Effector CD8-positive, alpha-beta T cell (primary cell): ENCODE measurements around the gene PER1.
A peak's percentile ranks its signal among the peaks of the same experiment; 100 is the strongest.

Experiments
- DNase-seq: peaks from one replicate; lab custom pipeline; 2025; lab: John Stamatoyannopoulos, UW
- total RNA-seq, 4 experiments: gene quantifications; one replicate each; lab custom pipeline; 2026; lab: John Stamatoyannopoulos, UW

The PER1 gene, protein sequence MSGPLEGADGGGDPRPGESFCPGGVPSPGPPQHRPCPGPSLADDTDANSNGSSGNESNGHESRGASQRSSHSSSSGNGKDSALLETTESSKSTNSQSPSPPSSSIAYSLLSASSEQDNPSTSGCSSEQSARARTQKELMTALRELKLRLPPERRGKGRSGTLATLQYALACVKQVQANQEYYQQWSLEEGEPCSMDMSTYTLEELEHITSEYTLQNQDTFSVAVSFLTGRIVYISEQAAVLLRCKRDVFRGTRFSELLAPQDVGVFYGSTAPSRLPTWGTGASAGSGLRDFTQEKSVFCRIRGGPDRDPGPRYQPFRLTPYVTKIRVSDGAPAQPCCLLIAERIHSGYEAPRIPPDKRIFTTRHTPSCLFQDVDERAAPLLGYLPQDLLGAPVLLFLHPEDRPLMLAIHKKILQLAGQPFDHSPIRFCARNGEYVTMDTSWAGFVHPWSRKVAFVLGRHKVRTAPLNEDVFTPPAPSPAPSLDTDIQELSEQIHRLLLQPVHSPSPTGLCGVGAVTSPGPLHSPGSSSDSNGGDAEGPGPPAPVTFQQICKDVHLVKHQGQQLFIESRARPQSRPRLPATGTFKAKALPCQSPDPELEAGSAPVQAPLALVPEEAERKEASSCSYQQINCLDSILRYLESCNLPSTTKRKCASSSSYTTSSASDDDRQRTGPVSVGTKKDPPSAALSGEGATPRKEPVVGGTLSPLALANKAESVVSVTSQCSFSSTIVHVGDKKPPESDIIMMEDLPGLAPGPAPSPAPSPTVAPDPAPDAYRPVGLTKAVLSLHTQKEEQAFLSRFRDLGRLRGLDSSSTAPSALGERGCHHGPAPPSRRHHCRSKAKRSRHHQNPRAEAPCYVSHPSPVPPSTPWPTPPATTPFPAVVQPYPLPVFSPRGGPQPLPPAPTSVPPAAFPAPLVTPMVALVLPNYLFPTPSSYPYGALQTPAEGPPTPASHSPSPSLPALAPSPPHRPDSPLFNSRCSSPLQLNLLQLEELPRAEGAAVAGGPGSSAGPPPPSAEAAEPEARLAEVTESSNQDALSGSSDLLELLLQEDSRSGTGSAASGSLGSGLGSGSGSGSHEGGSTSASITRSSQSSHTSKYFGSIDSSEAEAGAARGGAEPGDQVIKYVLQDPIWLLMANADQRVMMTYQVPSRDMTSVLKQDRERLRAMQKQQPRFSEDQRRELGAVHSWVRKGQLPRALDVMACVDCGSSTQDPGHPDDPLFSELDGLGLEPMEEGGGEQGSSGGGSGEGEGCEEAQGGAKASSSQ (N-terminal part only)
- 38.0 to 170 (median 70.7) reads per million in 4 experiments for total RNA-seq

GRCh38 chr17:8152112-8152775 lies at the start of gene PER1:
PER1 (minus strand) TSS chr17:8152404; CDS start chr17:8150706, 1,698 bp downstream.
- DNase-seq = peak; percentile 66

GRCh38 chr17:8192070-8192815 lies 40.0 kb upstream of the PER1 start:
- peak; percentile 12 for DNase-seq

GRCh38 chr17:8190506-8190905 lies 38.3 kb upstream of the PER1 start:
- DNase-seq = no peak

GRCh38 chr17:8189711-8190477 lies 37.7 kb upstream of the PER1 start, which contains the start of gene BORCS6:
BORCS6 (minus strand) TSS chr17:8190180; CDS start chr17:8190140, 40 bp downstream.
- peak; percentile 91 for DNase-seq

- peak; percentile 20 for DNase-seq
Measured at GRCh38 chr17:8189041-8189710, 37.0 kb upstream of the PER1 start.

DNA sequence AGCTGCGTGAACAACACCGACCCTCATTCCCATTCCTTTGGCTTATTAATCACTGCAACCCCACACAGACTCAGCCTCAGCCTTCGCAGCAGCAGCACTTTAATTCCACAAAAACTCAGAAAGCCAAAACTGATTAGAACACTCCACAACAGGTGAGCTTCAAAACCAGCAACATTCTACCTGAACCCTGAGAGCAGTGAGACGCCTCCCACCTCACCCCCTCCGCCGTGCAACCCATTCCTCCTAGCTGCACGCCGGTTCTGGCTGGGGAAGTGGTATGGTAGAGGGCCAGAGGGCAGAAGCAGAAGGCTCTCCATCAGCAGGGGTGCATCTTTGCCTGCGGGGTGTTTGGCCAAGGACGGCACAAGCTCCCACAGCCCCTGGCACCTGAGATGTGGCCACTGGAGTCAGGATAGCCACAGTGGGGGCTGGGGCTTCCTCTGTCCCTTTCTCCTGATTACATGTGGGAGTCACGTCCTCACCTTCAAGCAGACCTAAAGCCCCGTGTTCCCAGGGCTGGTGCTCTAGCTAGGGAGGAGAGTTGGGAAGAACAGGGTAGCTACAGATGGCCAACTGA lies 36.1 kb upstream of the PER1 start:
- peak; percentile 11 for DNase-seq

DNA sequence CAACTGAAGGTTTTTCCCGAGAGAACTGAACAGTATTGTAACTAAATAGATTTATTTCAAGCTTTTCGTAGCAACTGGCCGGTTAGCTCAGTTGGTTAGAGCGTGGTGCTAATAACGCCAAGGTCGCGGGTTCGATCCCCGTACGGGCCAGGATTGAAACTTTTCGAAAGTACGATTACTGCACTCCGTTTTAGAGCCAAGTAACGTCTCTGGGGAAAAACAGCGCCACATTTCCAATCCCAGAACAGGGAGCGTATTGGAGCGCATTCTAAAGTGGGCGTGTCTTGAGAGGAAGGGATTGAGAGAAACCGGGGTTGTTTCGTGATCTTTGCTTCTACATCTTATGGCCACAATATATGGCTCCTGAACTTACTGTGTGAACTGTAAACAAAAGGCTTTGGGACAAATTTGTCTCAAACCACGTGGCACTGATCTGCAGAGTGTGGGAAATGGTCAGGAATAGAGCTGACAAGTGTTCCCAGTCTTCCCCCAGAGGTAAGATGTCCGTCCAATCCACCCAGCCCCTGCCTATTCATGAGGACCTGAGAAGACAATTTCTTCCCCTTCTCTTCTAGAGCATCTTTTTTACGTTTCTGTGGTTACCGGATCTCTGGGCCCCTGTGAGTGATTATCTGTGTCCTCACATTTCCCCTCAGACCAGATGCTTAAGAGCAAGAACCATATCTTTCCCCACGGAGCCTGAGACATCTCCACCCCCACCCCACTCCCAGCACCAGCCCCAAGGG lies 35.5 kb upstream of the PER1 start:
- peak; percentile 87 for DNase-seq

- peak; percentile 68 for DNase-seq
Measured at GRCh38 chr17:8186787-8187516, 34.7 kb upstream of the PER1 start.

DNA sequence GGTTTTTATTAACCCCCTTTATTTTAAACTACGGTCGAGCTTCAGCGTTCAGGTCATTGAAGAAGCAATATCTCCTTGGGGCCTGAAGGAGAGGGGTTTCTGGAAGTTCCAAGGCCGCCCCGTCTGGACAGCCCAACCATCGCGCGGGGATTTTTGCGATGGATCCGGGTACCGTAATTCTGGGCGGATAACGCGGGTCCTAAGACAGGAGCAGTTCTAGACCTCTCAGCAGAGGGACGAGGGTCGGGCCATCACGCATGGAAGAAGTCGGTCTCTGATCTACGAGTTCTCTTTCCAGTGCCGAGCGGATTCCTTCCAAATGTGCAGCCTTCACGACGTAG lies 34.2 kb upstream of the PER1 start:
- DNase-seq = no peak

DNA sequence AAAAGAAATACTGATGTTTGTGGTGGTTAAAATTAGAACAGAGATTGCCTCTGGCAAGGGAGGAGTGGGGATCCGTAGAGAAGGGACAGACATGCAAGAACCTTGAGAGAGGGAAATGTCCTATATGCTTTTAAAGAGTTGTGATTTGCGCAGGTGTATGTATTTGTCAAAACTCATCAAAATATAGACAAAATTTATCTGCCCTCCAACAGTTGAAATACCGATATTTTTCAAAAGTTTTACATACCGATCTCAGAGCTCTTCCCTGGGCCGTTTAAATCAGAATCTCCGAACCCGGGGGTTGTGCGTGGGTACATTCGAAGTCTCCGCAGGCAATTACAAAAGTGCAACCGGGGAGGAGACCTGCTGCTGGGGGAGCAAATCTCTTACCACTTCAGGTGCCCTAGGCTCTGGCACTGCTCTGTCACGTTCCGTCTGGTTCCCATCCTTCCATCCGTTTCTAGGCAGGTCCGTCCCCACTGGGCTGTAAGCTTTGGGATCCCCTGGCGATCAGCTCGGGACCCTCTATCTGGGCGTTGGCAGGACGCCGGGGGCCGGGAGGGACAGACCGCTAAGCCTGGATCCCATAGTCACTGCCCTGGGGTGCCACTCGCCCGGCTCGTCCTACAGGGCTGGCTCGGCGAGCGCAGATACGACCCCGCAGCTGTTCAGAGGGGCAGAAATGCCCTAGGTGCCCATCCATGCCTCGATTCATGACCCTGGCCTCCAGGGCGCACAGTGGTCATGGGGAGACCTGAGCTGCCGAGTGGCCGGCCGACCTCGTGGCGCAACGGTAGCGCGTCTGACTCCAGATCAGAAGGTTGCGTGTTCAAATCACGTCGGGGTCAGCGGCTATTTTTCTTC lies 33.6 kb upstream of the PER1 start:
- peak; percentile 82 for DNase-seq

DNA sequence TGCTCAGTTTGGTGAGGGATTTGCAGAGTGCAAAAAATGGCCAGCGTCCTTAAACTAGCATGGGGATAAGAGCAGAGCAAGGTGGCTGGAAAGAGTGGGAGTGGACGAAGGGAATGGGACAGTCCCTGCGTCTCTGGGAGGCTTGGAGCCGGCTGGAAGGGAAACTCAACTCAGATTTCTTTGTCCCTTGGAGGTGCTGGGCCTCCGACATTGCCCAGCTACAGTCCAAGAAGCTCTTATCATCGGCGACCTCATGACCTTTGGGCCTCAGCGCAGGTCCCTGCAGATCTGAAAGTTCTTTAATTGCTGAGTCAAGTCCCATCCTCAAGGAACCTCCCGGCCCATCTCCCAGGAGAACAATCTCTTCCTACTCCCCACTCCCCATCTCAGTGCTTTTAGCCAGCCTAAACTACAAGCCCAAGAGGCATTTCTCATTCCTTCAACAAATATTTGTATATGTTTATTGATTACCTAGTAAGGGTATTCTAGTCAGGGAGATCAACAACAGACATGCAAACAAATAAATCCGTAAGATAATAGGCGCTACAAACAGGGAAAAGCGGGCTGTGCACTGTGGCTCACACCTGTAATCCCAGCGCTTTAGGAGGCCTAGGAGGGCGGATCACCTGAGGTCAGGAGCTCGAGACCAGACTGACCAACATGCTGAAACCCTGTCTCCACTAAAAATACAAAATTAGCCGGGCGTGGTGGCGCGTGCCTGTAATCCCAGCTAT lies 25.0 kb upstream of the PER1 start:
- DNase-seq = no peak

DNA sequence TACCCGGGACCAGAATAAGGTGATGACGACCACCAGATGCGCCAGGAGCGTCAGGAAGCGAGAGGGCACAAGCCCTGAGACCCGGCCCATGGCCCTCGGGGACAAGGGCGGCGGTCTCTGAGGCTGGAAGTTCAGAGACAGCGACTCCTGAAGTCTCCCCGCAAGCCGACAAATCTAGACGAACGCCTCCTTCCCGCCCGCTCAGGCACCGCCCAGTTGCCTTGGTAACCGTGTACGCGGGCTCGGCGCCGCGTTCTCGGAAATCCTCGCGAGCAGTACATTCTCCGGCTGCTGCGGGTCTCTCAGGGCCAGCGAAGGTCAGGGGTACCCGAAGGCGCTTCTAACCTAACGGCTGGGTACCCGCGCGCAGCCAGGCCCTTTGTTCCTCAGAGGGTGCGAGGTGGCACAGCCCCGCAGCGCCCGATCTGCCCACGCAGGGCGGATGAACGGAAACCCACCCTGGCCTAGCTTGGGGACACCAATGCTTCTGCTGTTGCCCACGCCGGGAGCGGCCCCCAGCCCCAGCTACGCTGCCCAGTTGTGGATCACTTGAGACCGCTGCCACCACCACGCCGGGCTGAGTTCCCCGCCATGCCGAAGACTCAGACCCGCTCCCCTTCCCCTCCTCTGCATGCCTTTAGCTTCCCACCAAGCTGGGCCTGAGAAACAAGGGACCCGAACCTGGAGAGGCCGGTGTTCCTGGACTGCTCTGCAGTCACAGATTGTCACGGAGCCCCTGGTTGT lies 24.2 kb upstream of the PER1 start, which contains the start of gene TMEM107:
TSS of gene TMEM107 (minus strand) at position 184 of the 744 bp plus-strand sequence. CDS start at position 90, 94 bp downstream.
- DNase-seq = peak; percentile 79

- no peak for DNase-seq
Measured at GRCh38 chr17:8175795-8176196, 23.6 kb upstream of the PER1 start.

GRCh38 chr17:8173871-8174322 lies 21.7 kb upstream of the PER1 start:
- DNase-seq = no peak
